CD4-positive, alpha-beta T cell (primary cell): ENCODE results near the gene SURF2. TPM values are rescaled to one million over a fixed set of nuclear protein-coding genes. Genes with fewer than 3 reads are reported as not detected.
"Not testable (repeated sequence)": the region's sequence is repeated elsewhere in the genome, so short reads cannot be mapped to it uniquely, and the experiment has no call there.

Experiments
- ATAC-seq: fragments of 200-7000 bp; cut with Tn5 transposase; one replicate; pipeline ENCODE4 v1.10.0; 2022; ENCODE audit warnings: mild to moderate bottlenecking; ENCODE audit not compliant: poor library complexity
- CTCF ChIA-PET: fragments of 350-600 bp; sonication (Branson Sonifier 250); formaldehyde crosslinking; loops from one replicate; lab custom pipeline; 2021; ENCODE audit warnings: antibody characterized with exemption, inconsistent platforms; lab: Charles Lee
- POLR2A ChIA-PET: fragments of 350-600 bp; sonication (Branson Sonifier 250); formaldehyde crosslinking; loops from one replicate; lab custom pipeline; 2021; ENCODE audit warnings: antibody characterized with exemption, inconsistent platforms; lab: Charles Lee
- DNase-seq, 14 experiments: peaks; one replicate each; pipeline ENCODE4 v3.0.0-alpha.2; 2013 to 2020; ENCODE audit warnings: mixed read lengths in 2 of 14
- H3K27ac ChIP-seq, 2 donors: one replicate each; pipeline versions ENCODE4 v1.5.1 to v1.7.0; 2013; ENCODE audit warnings: low read length in 2 of 2, low read depth in 1 of 2, mild to moderate bottlenecking in 1 of 2
- H3K27me3 ChIP-seq, 2 experiments: 1 replicate in 1 of 2; 2 replicates in 1 of 2; pipeline versions ENCODE4 v1.6.1 to v1.7.0; 2013; ENCODE audit warnings: low read length in 2 of 2, control low read depth in 1 of 2, mild to moderate bottlenecking in 1 of 2, moderate library complexity in 1 of 2; ENCODE audit not compliant: insufficient read depth in 2 of 2, control insufficient read depth in 1 of 2
- H3K36me3 ChIP-seq: one replicate; pipeline ENCODE4 v1.6.1; 2013; ENCODE audit warnings: low read length, control low read depth; ENCODE audit not compliant: insufficient read depth
- H3K4me1 ChIP-seq: one replicate; pipeline ENCODE4 v1.6.1; 2013; ENCODE audit warnings: low read length, control low read depth; ENCODE audit not compliant: insufficient read depth
- H3K4me3 ChIP-seq: one replicate; pipeline ENCODE4 v1.5.1; 2013; ENCODE audit warnings: mild to moderate bottlenecking, low read length, moderate library complexity
- H3K9me3 ChIP-seq, 2 experiments: 1 replicate in 1 of 2; 2 replicates in 1 of 2; pipeline versions ENCODE4 v1.6.1 to v1.7.0; 2013; ENCODE audit warnings: low read length in 2 of 2, mild to moderate bottlenecking in 2 of 2, control low read depth in 1 of 2, moderate library complexity in 1 of 2; ENCODE audit not compliant: control insufficient read depth in 1 of 2, insufficient read depth in 1 of 2
- H3K27ac Mint-ChIP-seq: one replicate; pipeline ENCODE4 v1.8.0; 2020; ENCODE audit warnings: mixed read lengths
- H3K27me3 Mint-ChIP-seq: one replicate; pipeline ENCODE4 v1.8.0; 2021; ENCODE audit warnings: mixed read lengths
- H3K36me3 Mint-ChIP-seq: one replicate; pipeline ENCODE4 v1.8.0; 2021; ENCODE audit warnings: low read depth, mixed read lengths
- H3K4me1 Mint-ChIP-seq: one replicate; pipeline ENCODE4 v1.8.0; 2021; ENCODE audit warnings: low read depth, mixed read lengths
- H3K4me3 Mint-ChIP-seq: one replicate; pipeline ENCODE4 v1.8.0; 2020; ENCODE audit warnings: mild to moderate bottlenecking, mixed read lengths
- H3K9me3 Mint-ChIP-seq: one replicate; pipeline ENCODE4 v1.8.0; 2020; ENCODE audit warnings: mixed read lengths
- CTCF ChIP-seq: fragments of 200-600 bp; IDR thresholded peaks from one replicate; pipeline ENCODE4 v1.8.0; 2022; ENCODE audit warnings: antibody characterized with exemption, mild to moderate bottlenecking
- intact Hi-C, 2 experiments: fragments of 100-400 bp; cut with DNase I in 1 of 2; cut with micrococcal nuclease in 1 of 2; formaldehyde crosslinking; loops; one replicate each; pipeline versions ENCODE4 v1.15.1 to v1.9.0; 2023 to 2025; cut with DNase I, micrococcal nuclease
- total RNA-seq, 174 experiments: library from RNA in 2 of 174; stranded (reverse) in 2 of 174; gene quantifications; one replicate each; pipeline ENCODE4 v1.2.3 and lab custom pipeline; 2021 to 2026

SURF2 gene
- total RNA-seq, 2 experiments from 2014 or later: 12.7 TPM

GRCh38 chr9:133315997-133316396 lies 40.4 kb upstream of the SURF2 start:
- ChIA-PET CTCF (no interaction called here), POLR2A (no interaction called here)
- intact Hi-C loops: no loop called here
- Histone ChIP-seq H3K36me3 (no peaks in the 10 kb centered on the region), H3K9me3 (no peaks in the 10 kb centered on the region), H3K4me3 (no peak overlapping the region), H3K4me1 (no peaks in the 10 kb centered on the region), H3K27me3 (no peaks in the 10 kb centered on the region), H3K27ac (no peak overlapping the region)
- Mint-ChIP-seq H3K27me3 (no peaks in the 10 kb centered on the region), H3K36me3 (no peaks in the 10 kb centered on the region), H3K4me1 (no peaks in the 10 kb centered on the region), H3K27ac (no peak overlapping the region), H3K9me3 (no peaks in the 10 kb centered on the region), H3K4me3 (no peak overlapping the region)
- DNase-seq (no peak), ATAC-seq (no peak)
- TF ChIP-seq CTCF: no peak

GRCh38 chr9:133317551-133317950 lies 38.8 kb upstream of the SURF2 start:
- H3K9me3 Mint-ChIP-seq, H3K27ac Mint-ChIP-seq, H3K4me1 Mint-ChIP-seq, H3K36me3 ChIP-seq, H3K27ac ChIP-seq, DNase-seq, H3K4me3 Mint-ChIP-seq, H3K4me3 ChIP-seq, CTCF ChIA-PET, intact Hi-C loops, H3K27me3 ChIP-seq, H3K4me1 ChIP-seq, H3K36me3 Mint-ChIP-seq, H3K27me3 Mint-ChIP-seq, ATAC-seq, POLR2A ChIA-PET, H3K9me3 ChIP-seq: not testable (repeated sequence)

GRCh38 chr9:133320421-133320881 lies 35.9 kb upstream of the SURF2 start:
- no peaks in the 10 kb centered on the region for H3K4me1 Mint-ChIP-seq
- Histone ChIP-seq H3K4me1 (no peaks in the 10 kb centered on the region), H3K27me3 (no peaks in the 10 kb centered on the region), H3K27ac (no peak overlapping the region), H3K4me3 (no peak overlapping the region), H3K9me3 (no peaks in the 10 kb centered on the region), H3K36me3 (no peaks in the 10 kb centered on the region)
- no peaks in the 10 kb centered on the region for H3K27me3 Mint-ChIP-seq
- H3K36me3 Mint-ChIP-seq: no peaks in the 10 kb centered on the region
- CTCF ChIA-PET: no interaction called here
- intact Hi-C loops: no loop called here
- POLR2A ChIA-PET: no interaction called here
- H3K4me3 Mint-ChIP-seq: no peak overlapping the region
- H3K9me3 Mint-ChIP-seq: no peaks in the 10 kb centered on the region
- ATAC-seq: no peak
- no peak for DNase-seq
- no peak for TF ChIP-seq CTCF
- H3K27ac Mint-ChIP-seq: no peak overlapping the region

- H3K9me3 ChIP-seq: no peaks in the 10 kb centered on the region
- no peaks in the 10 kb centered on the region for H3K4me1 ChIP-seq
- CTCF ChIA-PET: no interaction called here
- intact Hi-C loops: no loop called here
- no peaks in the 10 kb centered on the region for H3K27me3 ChIP-seq
- Mint-ChIP-seq H3K36me3 (no peaks in the 10 kb centered on the region), H3K9me3 (no peaks in the 10 kb centered on the region), H3K27me3 (no peaks in the 10 kb centered on the region), H3K4me1 (no peaks in the 10 kb centered on the region), H3K4me3 (no peak overlapping the region), H3K27ac (no peak overlapping the region)
- no peak for TF ChIP-seq CTCF
- no peaks in the 10 kb centered on the region for H3K36me3 ChIP-seq
- POLR2A ChIA-PET: no interaction called here
- H3K27ac ChIP-seq: no peak overlapping the region
- DNase-seq: no peak
- H3K4me3 ChIP-seq: no peak overlapping the region
- no peak for ATAC-seq
Measured at GRCh38 chr9:133321411-133321935, 34.9 kb upstream of the SURF2 start.
